Hepatic stellate cell (primary cell): Measurements from ENCODE around the gene DCBLD1.

Experiments used
- DNase-seq: peaks from one replicate; pipeline ENCODE4 v3.0.0; 2011; ENCODE audit warnings: low spot score

Gene DCBLD1

GRCh38 chr6:117531346-117531745, 48.9 kb downstream of the DCBLD1 start:
- no peak for DNase-seq

GRCh38 chr6:117531809-117532725, 49.6 kb downstream of the DCBLD1 start:
- no peak for DNase-seq

GRCh38 chr6:117533775-117534174, 51.3 kb downstream of the DCBLD1 start:
- DNase-seq, result no peak

GRCh38 chr6:117534974-117535373, 52.5 kb downstream of the DCBLD1 start:
- no peak for DNase-seq

- no peak for DNase-seq
These were observed 53.8 kb downstream of the DCBLD1 start for GRCh38 chr6:117536317-117536716.

- no peak for DNase-seq
These were observed 56.1 kb downstream of the DCBLD1 start for GRCh38 chr6:117538615-117539014.

- no peak for DNase-seq
These were observed 58.2 kb downstream of the DCBLD1 start for GRCh38 chr6:117540670-117541069.

GRCh38 chr6:117542493-117542892, 60.0 kb downstream of the DCBLD1 start:
- DNase-seq, result no peak

- DNase-seq, result no peak
These were observed 62.2 kb downstream of the DCBLD1 start for GRCh38 chr6:117544716-117545115.

GRCh38 chr6:117545161-117545595, 62.7 kb downstream of the DCBLD1 start:
- no peak for DNase-seq

- DNase-seq, result no peak
These were observed 64.2 kb downstream of the DCBLD1 start for GRCh38 chr6:117546674-117547073.

- no peak for DNase-seq
These were observed 65.5 kb downstream of the DCBLD1 start for GRCh38 chr6:117547688-117548621.

- DNase-seq, result peak; percentile 32
These were observed 66.4 kb downstream of the DCBLD1 start for GRCh38 chr6:117548797-117549301.

- no peak for DNase-seq
These were observed 67.1 kb downstream of the DCBLD1 start for GRCh38 chr6:117549611-117550010.

GRCh38 chr6:117550078-117550600, 67.7 kb downstream of the DCBLD1 start:
- DNase-seq, result no peak

GRCh38 chr6:117550618-117551242, 68.3 kb downstream of the DCBLD1 start:
- no peak for DNase-seq

- no peak for DNase-seq
These were observed 70.1 kb downstream of the DCBLD1 start for GRCh38 chr6:117552618-117553017.

- no peak for DNase-seq
These were observed 70.7 kb downstream of the DCBLD1 start for GRCh38 chr6:117553142-117553541.

- DNase-seq, result no peak
These were observed 72.9 kb downstream of the DCBLD1 start for GRCh38 chr6:117555262-117555849.

- no peak for DNase-seq
These were observed 73.5 kb downstream of the DCBLD1 start for GRCh38 chr6:117555882-117556498.

GRCh38 chr6:117557951-117558350, 75.5 kb downstream of the DCBLD1 start:
- no peak for DNase-seq
